Liver (tissue), 9 donors: ENCODE measurements around the gene CA10. TPM values are rescaled to one million over a fixed set of nuclear protein-coding genes. Genes with fewer than 3 reads are reported as not detected.

Experiments used
- DNase-seq: peaks from one replicate; pipeline ENCODE4 v3.0.0-alpha.2; 2017; ENCODE audit warnings: low spot score
- H3K27ac ChIP-seq, 2 donors: one replicate each; pipeline ENCODE4 v1.7.0; 2013; ENCODE audit warnings: inconsistent platforms in 2 of 2, low read length in 2 of 2, control low read depth in 1 of 2, low read depth in 1 of 2, mild to moderate bottlenecking in 1 of 2
- H3K27me3 ChIP-seq, 4 donors: one replicate each; pipeline versions ENCODE4 v1.6.1 to v1.7.0; 2013; ENCODE audit warnings: low read length in 3 of 4, inconsistent platforms in 1 of 4, mild to moderate bottlenecking in 1 of 4, moderate library complexity in 1 of 4; ENCODE audit not compliant: control insufficient read depth in 4 of 4, insufficient read depth in 4 of 4
- H3K36me3 ChIP-seq, 4 donors: one replicate each; pipeline versions ENCODE4 v1.6.1 to v1.7.0; 2013; ENCODE audit warnings: low read length in 3 of 4, mild to moderate bottlenecking in 3 of 4, low read depth in 1 of 4, moderate library complexity in 1 of 4; ENCODE audit not compliant: control insufficient read depth in 4 of 4, insufficient read depth in 3 of 4
- H3K4me1 ChIP-seq, 4 donors: one replicate each; pipeline versions ENCODE4 v1.6.1 to v1.7.0; 2013; ENCODE audit warnings: low read length in 3 of 4, mild to moderate bottlenecking in 3 of 4, moderate library complexity in 1 of 4; ENCODE audit not compliant: control insufficient read depth in 4 of 4, insufficient read depth in 4 of 4
- H3K4me3 ChIP-seq, 3 donors: one replicate each; pipeline versions ENCODE4 v1.6.1 to v1.7.0; 2013; ENCODE audit warnings: low read length in 3 of 3, control low read depth in 1 of 3, low read depth in 1 of 3, mild to moderate bottlenecking in 1 of 3
- H3K9ac ChIP-seq, 2 donors: one replicate each; pipeline ENCODE4 v1.7.0; 2013; ENCODE audit warnings: low read length in 2 of 2, mild to moderate bottlenecking in 2 of 2, moderate library complexity in 2 of 2, control low read depth in 1 of 2, low read depth in 1 of 2
- H3K9me3 ChIP-seq, 4 donors: one replicate each; pipeline versions ENCODE4 v1.6.1 to v1.7.0; 2013; ENCODE audit warnings: low read length in 3 of 4; ENCODE audit not compliant: control insufficient read depth in 4 of 4
- ATF3 ChIP-seq: IDR thresholded peaks from 2 replicates; pipeline ENCODE4 v1.6.1; 2016; ENCODE audit warnings: antibody characterized with exemption
- CTCF ChIP-seq: fragments of 150-350 bp; IDR thresholded peaks from 2 replicates; pipeline ENCODE4 v1.5.1; 2017; ENCODE audit warnings: improper control_type of control experiment, low read depth, low read length; ENCODE audit not compliant: missing input control
- FOXA1 ChIP-seq: IDR thresholded peaks from 2 replicates; pipeline ENCODE4 v1.6.1; 2016; ENCODE audit warnings: antibody characterized with exemption
- GABPA ChIP-seq, 2 donors: IDR thresholded peaks in 1 of 2; conservative IDR thresholded peaks in 1 of 2; 2 replicates each; pipeline ENCODE4 v1.6.1; 2016; ENCODE audit warnings: antibody characterized with exemption in 2 of 2, mild to moderate bottlenecking in 1 of 2, moderate library complexity in 1 of 2
- HNF4A ChIP-seq, 2 donors: conservative IDR thresholded peaks; 2 replicates each; pipeline ENCODE4 v1.6.1; 2016; ENCODE audit warnings: antibody characterized with exemption in 2 of 2, mild to moderate bottlenecking in 2 of 2
- HNF4G ChIP-seq: IDR thresholded peaks from 2 replicates; pipeline ENCODE4 v1.6.1; 2016; ENCODE audit warnings: antibody characterized with exemption
- JUND ChIP-seq, 2 donors: IDR thresholded peaks; 2 replicates each; pipeline ENCODE4 v1.6.1; 2016; ENCODE audit warnings: antibody characterized with exemption in 2 of 2
- MAX ChIP-seq: IDR thresholded peaks from 2 replicates; pipeline ENCODE4 v1.6.1; 2016; ENCODE audit warnings: antibody characterized with exemption
- NR2F2 ChIP-seq: IDR thresholded peaks from 2 replicates; pipeline ENCODE4 v1.6.1; 2016; ENCODE audit warnings: antibody characterized with exemption
- REST ChIP-seq: IDR thresholded peaks from 2 replicates; pipeline ENCODE4 v1.6.1; 2016; ENCODE audit warnings: antibody characterized with exemption, mild to moderate bottlenecking
- TAF1 ChIP-seq: conservative IDR thresholded peaks from 2 replicates; pipeline ENCODE4 v1.6.1; 2016; ENCODE audit warnings: antibody characterized with exemption, mild to moderate bottlenecking
- YY1 ChIP-seq: IDR thresholded peaks from 2 replicates; pipeline ENCODE4 v1.6.1; 2016; ENCODE audit warnings: antibody characterized with exemption, mild to moderate bottlenecking
- WGBS: extraction: QIAGEN DNeasy Blood & Tissue Kit; methylation state at CpG from one replicate; pipeline ENCODE4 v1.1.7; 2013; 5-methylcytosine and 5-hydroxymethylcytosine counted together
- polyA plus RNA-seq, 2 donors: library from polyadenylated mRNA; stranded (reverse) in 1 of 2; unstranded in 1 of 2; fragments of 200-250 nt in 1 of 2; fragments of >200 nt in 1 of 2; fragmentation: Nextera tagmentation in 1 of 2; extraction: Ambion mirVana in 1 of 2; gene quantifications; one replicate each; pipeline versions ENCODE4 v1.2.1 to v1.2.3, GENCODE V29; 2013 to 2015
- total RNA-seq, 2 donors: library from RNA; depleted of rRNA; stranded (reverse); fragments of >200 nt; gene quantifications; one replicate each; pipeline ENCODE4 v1.2.3, GENCODE V29; 2014
- TF ChIP-seq, protein P1 (sequence below): IDR thresholded peaks from 2 replicates; pipeline ENCODE4 v1.6.1; 2016; ENCODE audit warnings: antibody characterized with exemption
- donor health status: healthy.
- donor health status: healthy.
- donor health status: healthy.
- donor health status: healthy.
- donor health status: healthy.

Gene CA10
- total and polyA plus RNA-seq, 4 donors: 0.05 TPM; not detected in 3

GRCh38 chr17:51672065-51672464 is 486.4 kb downstream of the CA10 start:
- H3K9ac ChIP-seq: no peak overlapping the region
- no peak overlapping the region for H3K27ac ChIP-seq
- no peak overlapping the region for H3K4me3 ChIP-seq
- no peaks in the 10 kb centered on the region for H3K4me1 ChIP-seq
- 49% methylated on average over 4 of the region's 4 CpGs for WGBS
- no peak for TF ChIP-seq GABPA (IDR thresholded peaks at IDR 0.05 in 1 of 2, conservative IDR thresholded peaks at IDR 0.05 in 1 of 2)
- no peak for TF ChIP-seq JUND (IDR thresholded peaks at IDR 0.05)
- TF ChIP-seq HNF4G: no peak
- no peak for TF ChIP-seq ATF3
- no peak for TF ChIP-seq HNF4A (conservative IDR thresholded peaks at IDR 0.05)
- no peaks in the 10 kb centered on the region for H3K36me3 ChIP-seq
- no peak for DNase-seq
- H3K9me3 ChIP-seq: no peaks in the 10 kb centered on the region
- no peaks in the 10 kb centered on the region for H3K27me3 ChIP-seq

DNA sequence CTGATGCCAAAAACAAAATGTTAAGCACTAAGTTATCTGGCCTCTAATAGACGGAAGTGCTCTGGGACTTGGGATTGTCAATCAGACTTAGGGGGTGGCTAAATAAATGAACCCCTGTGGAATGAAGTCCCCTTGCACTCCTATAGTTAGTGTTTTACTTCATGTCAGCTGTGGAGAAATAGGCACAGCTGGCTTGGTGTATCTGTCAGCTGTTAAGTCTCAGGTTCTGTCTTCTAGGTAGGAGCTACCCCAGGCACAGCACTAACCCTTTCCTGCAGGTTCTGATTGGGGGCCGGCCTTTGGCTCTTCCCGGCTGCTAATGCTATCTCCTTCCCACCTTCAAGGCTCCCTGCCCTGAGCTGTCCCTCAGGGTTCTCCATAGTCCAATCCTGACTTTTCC is 487.6 kb downstream of the CA10 start:
- H3K9ac ChIP-seq: no peak overlapping the region
- no peak overlapping the region for H3K27ac ChIP-seq
- no peaks in the 10 kb centered on the region for H3K36me3 ChIP-seq
- no peak overlapping the region for H3K4me3 ChIP-seq
- H3K27me3 ChIP-seq: no peaks in the 10 kb centered on the region
- WGBS: 83% methylated on average over 3 of the region's 3 CpGs
- H3K9me3 ChIP-seq: no peaks in the 10 kb centered on the region
- H3K4me1 ChIP-seq: no peaks in the 10 kb centered on the region
- no peak for DNase-seq
- TF ChIP-seq REST: no peak
- TF ChIP-seq MAX: no peak
- TF ChIP-seq FOXA1: no peak
- no peak for TF ChIP-seq TAF1
- TF ChIP-seq HNF4G: no peak
- TF ChIP-seq NR2F2: no peak
- TF ChIP-seq, protein P1, sequence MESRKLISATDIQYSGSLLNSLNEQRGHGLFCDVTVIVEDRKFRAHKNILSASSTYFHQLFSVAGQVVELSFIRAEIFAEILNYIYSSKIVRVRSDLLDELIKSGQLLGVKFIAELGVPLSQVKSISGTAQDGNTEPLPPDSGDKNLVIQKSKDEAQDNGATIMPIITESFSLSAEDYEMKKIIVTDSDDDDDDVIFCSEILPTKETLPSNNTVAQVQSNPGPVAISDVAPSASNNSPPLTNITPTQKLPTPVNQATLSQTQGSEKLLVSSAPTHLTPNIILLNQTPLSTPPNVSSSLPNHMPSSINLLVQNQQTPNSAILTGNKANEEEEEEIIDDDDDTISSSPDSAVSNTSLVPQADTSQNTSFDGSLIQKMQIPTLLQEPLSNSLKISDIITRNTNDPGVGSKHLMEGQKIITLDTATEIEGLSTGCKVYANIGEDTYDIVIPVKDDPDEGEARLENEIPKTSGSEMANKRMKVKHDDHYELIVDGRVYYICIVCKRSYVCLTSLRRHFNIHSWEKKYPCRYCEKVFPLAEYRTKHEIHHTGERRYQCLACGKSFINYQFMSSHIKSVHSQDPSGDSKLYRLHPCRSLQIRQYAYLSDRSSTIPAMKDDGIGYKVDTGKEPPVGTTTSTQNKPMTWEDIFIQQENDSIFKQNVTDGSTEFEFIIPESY: no peak
- no peak for TF ChIP-seq YY1
- TF ChIP-seq CTCF: no peak
